Measurements from ENCODE around the gene GALNT14.

Gene GALNT14

DNA sequence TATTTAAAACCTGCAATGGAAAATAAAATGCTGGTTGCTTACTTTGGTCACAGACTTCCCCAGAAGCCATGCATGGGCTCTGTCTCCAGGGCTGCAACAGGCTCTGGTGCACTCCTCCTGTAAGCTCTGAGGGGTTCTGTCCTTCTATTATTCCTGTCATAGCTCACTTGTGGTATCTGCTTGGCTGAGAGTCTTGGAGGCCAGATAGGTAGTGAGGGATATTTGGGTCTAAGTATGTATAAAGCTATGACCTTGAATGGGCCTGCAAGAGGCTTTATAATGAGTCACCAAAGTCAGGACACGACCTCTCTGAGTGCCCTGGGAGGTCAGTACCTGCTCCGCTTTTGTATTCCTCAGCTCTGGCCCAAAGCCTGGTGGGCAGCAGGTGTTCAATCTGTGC lies 189.4 kb downstream of the GALNT14 start:
- TF ChIP-seq, protein P1, sequence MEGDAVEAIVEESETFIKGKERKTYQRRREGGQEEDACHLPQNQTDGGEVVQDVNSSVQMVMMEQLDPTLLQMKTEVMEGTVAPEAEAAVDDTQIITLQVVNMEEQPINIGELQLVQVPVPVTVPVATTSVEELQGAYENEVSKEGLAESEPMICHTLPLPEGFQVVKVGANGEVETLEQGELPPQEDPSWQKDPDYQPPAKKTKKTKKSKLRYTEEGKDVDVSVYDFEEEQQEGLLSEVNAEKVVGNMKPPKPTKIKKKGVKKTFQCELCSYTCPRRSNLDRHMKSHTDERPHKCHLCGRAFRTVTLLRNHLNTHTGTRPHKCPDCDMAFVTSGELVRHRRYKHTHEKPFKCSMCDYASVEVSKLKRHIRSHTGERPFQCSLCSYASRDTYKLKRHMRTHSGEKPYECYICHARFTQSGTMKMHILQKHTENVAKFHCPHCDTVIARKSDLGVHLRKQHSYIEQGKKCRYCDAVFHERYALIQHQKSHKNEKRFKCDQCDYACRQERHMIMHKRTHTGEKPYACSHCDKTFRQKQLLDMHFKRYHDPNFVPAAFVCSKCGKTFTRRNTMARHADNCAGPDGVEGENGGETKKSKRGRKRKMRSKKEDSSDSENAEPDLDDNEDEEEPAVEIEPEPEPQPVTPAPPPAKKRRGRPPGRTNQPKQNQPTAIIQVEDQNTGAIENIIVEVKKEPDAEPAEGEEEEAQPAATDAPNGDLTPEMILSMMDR (IDR thresholded peaks at IDR 0.05; ENCODE audit: insufficient read depth, low read depth, low read length, missing control alignments) = no peak
- DNase-seq (ENCODE audit: low read depth) = no peak
- H3K4me3 ChIP-seq (ENCODE audit: low read depth, low read length) = no peak overlapping the region

- no peak for DNase-seq (ENCODE audit: low read depth)
- TF ChIP-seq, protein P1 (IDR thresholded peaks at IDR 0.05; ENCODE audit: insufficient read depth, low read depth, low read length, missing control alignments) = no peak
- H3K4me3 ChIP-seq (ENCODE audit: low read depth, low read length) = no peak overlapping the region
These were observed 190.1 kb downstream of the GALNT14 start for GRCh38 chr2:30948130-30948529.

GRCh38 chr2:30947686-30948085 lies 190.6 kb downstream of the GALNT14 start:
- TF ChIP-seq, protein P1 (IDR thresholded peaks at IDR 0.05; ENCODE audit: insufficient read depth, low read depth, low read length, missing control alignments) = no peak
- DNase-seq (ENCODE audit: low read depth) = no peak
- H3K4me3 ChIP-seq (ENCODE audit: low read depth, low read length) = no peak overlapping the region

- TF ChIP-seq, protein P1 (IDR thresholded peaks at IDR 0.05; ENCODE audit: insufficient read depth, low read depth, low read length, missing control alignments) = no peak
- H3K4me3 ChIP-seq (ENCODE audit: low read depth, low read length) = no peak overlapping the region
- DNase-seq (ENCODE audit: low read depth) = no peak
These were observed 195.8 kb downstream of the GALNT14 start for GRCh38 chr2:30942419-30942818.

DNA sequence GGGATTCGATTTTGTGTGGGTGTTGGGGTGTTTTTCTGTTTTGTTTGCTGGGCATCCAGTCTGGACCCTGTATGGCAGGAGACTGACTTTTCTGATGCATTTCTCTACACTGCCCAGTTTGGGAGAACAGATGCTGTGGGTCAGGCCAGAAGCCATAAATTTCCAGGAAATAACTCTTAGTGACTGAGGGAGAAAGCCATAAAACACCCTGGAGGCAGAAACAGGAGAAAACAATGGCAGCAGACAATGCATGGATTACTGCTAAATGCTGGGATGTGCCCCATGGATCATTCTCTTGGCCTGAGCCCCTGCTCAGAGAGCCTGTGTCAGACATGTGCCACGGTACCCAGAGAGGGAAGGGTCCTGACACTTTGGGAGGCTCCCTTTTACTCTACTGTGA lies 197.4 kb downstream of the GALNT14 start:
- TF ChIP-seq, protein P1 (IDR thresholded peaks at IDR 0.05; ENCODE audit: insufficient read depth, low read depth, low read length, missing control alignments) = no peak
- H3K4me3 ChIP-seq (ENCODE audit: low read depth, low read length) = no peak overlapping the region
- DNase-seq (ENCODE audit: low read depth) = no peak

- no peak overlapping the region for H3K4me3 ChIP-seq (ENCODE audit: low read depth, low read length)
- TF ChIP-seq, protein P1 (IDR thresholded peaks at IDR 0.05; ENCODE audit: insufficient read depth, low read depth, low read length, missing control alignments) = no peak
- no peak for DNase-seq (ENCODE audit: low read depth)
These were observed 198.9 kb downstream of the GALNT14 start for GRCh38 chr2:30939364-30939763.

GRCh38 chr2:30938196-30938595 lies 200.0 kb downstream of the GALNT14 start:
- TF ChIP-seq, protein P1 (IDR thresholded peaks at IDR 0.05; ENCODE audit: insufficient read depth, low read depth, low read length, missing control alignments) = no peak
- no peak for DNase-seq (ENCODE audit: low read depth)
- no peak overlapping the region for H3K4me3 ChIP-seq (ENCODE audit: low read depth, low read length)
